Heart left ventricle (tissue), 16 donors: ENCODE data around the gene FAM24B. TPM values are rescaled to one million over a fixed set of nuclear protein-coding genes. Genes with fewer than 3 reads are reported as not detected.
"Not testable (repeated sequence)": the region's sequence is repeated elsewhere in the genome, so short reads cannot be mapped to it uniquely, and the experiment has no call there.

Experiments
- ATAC-seq, 4 donors: fragments of 200-7000 bp; cut with Tn5 transposase; one replicate each; pipeline ENCODE4 v1.9.1; 2020 to 2022; ENCODE audit warnings: moderate library complexity in 4 of 4, mild to moderate bottlenecking in 3 of 4, moderate number of reproducible peaks in 1 of 4
- DNase-seq, 5 donors: peaks; one replicate each; pipeline ENCODE4 v3.0.0-alpha.2; 2020
- H3K27ac ChIP-seq, 12 donors: fragments of 200-600 bp; sonication (generic) in 4 of 12; one replicate each; pipeline versions ENCODE4 v1.5.0 to v1.8.0; 2016 to 2022; ENCODE audit warnings: mild to moderate bottlenecking in 2 of 12
- H3K27me3 ChIP-seq, 9 donors: fragments of 200-600 bp; sonication (generic) in 2 of 9; one replicate each; pipeline versions ENCODE4 v1.5.1 to v1.8.0; 2016 to 2022; ENCODE audit warnings: mild to moderate bottlenecking in 3 of 9
- H3K36me3 ChIP-seq, 9 donors: fragments of 200-600 bp; sonication (generic) in 2 of 9; one replicate each; pipeline versions ENCODE4 v1.5.0 to v1.8.0; 2018 to 2022; ENCODE audit warnings: mild to moderate bottlenecking in 2 of 9
- H3K4me1 ChIP-seq, 12 donors: fragments of 200-600 bp; sonication (generic) in 4 of 12; one replicate each; pipeline versions ENCODE4 v1.5.0 to v1.8.0; 2016 to 2022; ENCODE audit warnings: mild to moderate bottlenecking in 3 of 12
- H3K4me3 ChIP-seq, 12 donors: fragments of 200-600 bp; sonication (generic) in 4 of 12; one replicate each; pipeline versions ENCODE4 v1.5.0 to v1.8.0; 2017 to 2022; ENCODE audit warnings: mild to moderate bottlenecking in 9 of 12, moderate library complexity in 4 of 12
- H3K9me3 ChIP-seq, 12 donors: fragments of 200-600 bp; sonication (generic) in 4 of 12; one replicate each; pipeline versions ENCODE4 v1.5.0 to v1.8.0; 2016 to 2022; ENCODE audit warnings: mild to moderate bottlenecking in 1 of 12
- CTCF ChIP-seq, 12 donors: fragments of 200-600 bp; sonication (generic) in 4 of 12; IDR thresholded peaks; one replicate each; pipeline versions ENCODE4 v1.5.0 to v1.8.0; 2018 to 2022; ENCODE audit warnings: antibody characterized with exemption in 12 of 12, mild to moderate bottlenecking in 5 of 12
- POLR2A ChIP-seq, 2 donors: fragments of 450-650 bp; IDR thresholded peaks; one replicate each; pipeline ENCODE4 v1.6.1; 2017; ENCODE audit warnings: antibody characterized with exemption in 2 of 2, mild to moderate bottlenecking in 2 of 2, moderate library complexity in 2 of 2
- WGBS, 4 donors: extraction: QIAGEN DNeasy Blood & Tissue Kit in 2 of 4; methylation state at CpG; one replicate each; pipeline versions ENCODE4 v1.1.5 to v1.1.7; 2013 to 2018; 5-methylcytosine and 5-hydroxymethylcytosine counted together
- intact Hi-C, 10 donors: fragments of 100-400 bp; cut with DNase I; formaldehyde crosslinking; loops; one replicate each; pipeline versions ENCODE4 v1.11.1 to v1.14.2; 2022
- polyA plus RNA-seq, 2 donors: library from polyadenylated mRNA; stranded (reverse); fragments of 200-250 nt; gene quantifications; one replicate each; pipeline ENCODE4 v1.2.3, GENCODE V29; 2013
- total RNA-seq, 9 donors: library from RNA; depleted of rRNA in 2 of 9; stranded (reverse); fragments of >200 nt in 2 of 9; fragmentation: NEBNext Ultra II Directional in 3 of 9; extraction: Animal tissue kit (Norgen Biotek cat#: 25700) in 3 of 9; gene quantifications; one replicate each; pipeline versions ENCODE4 v1.1.0 to v1.2.4, GENCODE V29; 2016 to 2023
- donor health status: ischemic (EF 13 %, LVEDD 7.1; RV severe dilation, severe dysfunction).
- donor health status: healthy with polysubstance abuse.
- donor health status: DM: no; HTN: yes; CAD: no.
- donor health status: DM: no; HTN: no; CAD: no.
- donor health status: ischemic (EF 25% LVEDD 6.9; RV normal size, moderate dysfunction).
- donor health status: ischemic (EF 25% LVEDD 5.7; RV mildly dilated, moderate dysfunction).
- donor health status: healthy.
- donor health status: DM: yes; HTN: yes; CAD: no.
- donor health status: ischemic (EF 35%, LVEDD 5.7; RV mildly dilated, moderate dysfunction).
- donor health status: nonischemic (EF 11% LVEDD 7.7; RV severe dilation, severe dysfunction).
- donor health status: DM: yes; HTN: yes; CAD: no.
- donor health status: PGD.
- donor health status: ischemic (EF 29% LVEDD 5.4; RV normal size, mild dysfunction).
- donor health status: nonischemic (EF 23%, LVEDD 6.1; RV moderate dilation, normal function).

FAM24B gene
- total and polyA plus RNA-seq, 11 donors = 0.49 to 2.9 (median 0.80) TPM; not detected in 4

GRCh38 chr10:122859527-122859926, 19.9 kb downstream of the FAM24B start:
- intact Hi-C loops = no loop called here
- Histone ChIP-seq H3K4me1 (peaks cover 0 to 4% (median 0%) of the 10 kb centered on the region in 12 donors), H3K27me3 (no peaks in the 10 kb centered on the region), H3K4me3 (no peak overlapping the region), H3K27ac (no peak overlapping the region), H3K9me3 (no peaks in the 10 kb centered on the region), H3K36me3 (peaks cover 0 to 10% (median 0%) of the 10 kb centered on the region in 9 donors)
- TF ChIP-seq POLR2A (IDR thresholded peaks at IDR 0.05) = no peak
- no peak for TF ChIP-seq CTCF (IDR thresholded peaks at IDR 0.05)
- no peak for DNase-seq
- ATAC-seq = no peak
- 85 to 100% (median 92%) methylated on average over 1 of the region's 1 CpG; no CpG with 5 or more reads in 1 of the 4 donors for WGBS, 4 donors

- H3K4me1 ChIP-seq, H3K9me3 ChIP-seq, DNase-seq, H3K4me3 ChIP-seq, H3K27me3 ChIP-seq, H3K27ac ChIP-seq, intact Hi-C loops, ATAC-seq: not testable (repeated sequence)
- peaks cover 0 to 19% (median 0%) of the 10 kb centered on the region in 9 donors for H3K36me3 ChIP-seq
- WGBS, 4 donors = 94 to 98% (median 96%) methylated on average over 5 of the region's 5 CpGs
Measured at GRCh38 chr10:122858042-122858441, 21.3 kb downstream of the FAM24B start.

GRCh38 chr10:122856902-122857301, 22.5 kb downstream of the FAM24B start:
- Histone ChIP-seq H3K9me3 (peaks cover 0 to 14% (median 0%) of the 10 kb centered on the region in 12 donors), H3K4me3 (no peak overlapping the region), H3K36me3 (peaks cover 0 to 23% (median 0%) of the 10 kb centered on the region in 9 donors), H3K27me3 (no peaks in the 10 kb centered on the region), H3K27ac (no peak overlapping the region), H3K4me1 (peaks cover 0 to 4% (median 0%) of the 10 kb centered on the region in 12 donors)
- no peak for ATAC-seq
- WGBS, 4 donors = 75 to 92% (median 87%) methylated on average over 1 of the region's 1 CpG
- no peak for DNase-seq
- intact Hi-C loops = no loop called here
- no peak for TF ChIP-seq CTCF (IDR thresholded peaks at IDR 0.05)

GRCh38 chr10:122855745-122856144, 23.6 kb downstream of the FAM24B start:
- Histone ChIP-seq H3K27me3 (no peaks in the 10 kb centered on the region), H3K4me3 (no peak overlapping the region), H3K27ac (no peak overlapping the region), H3K36me3 (peaks cover 0 to 23% (median 0%) of the 10 kb centered on the region in 9 donors), H3K4me1 (no peaks in the 10 kb centered on the region), H3K9me3 (peaks cover 0 to 22% (median 0%) of the 10 kb centered on the region in 12 donors)
- WGBS, 4 donors = 61 to 87% (median 75%) methylated on average over 3 of the region's 3 CpGs
- ATAC-seq (no peak), DNase-seq (no peak)
- no peak for TF ChIP-seq CTCF (IDR thresholded peaks at IDR 0.05)
- no peak for TF ChIP-seq POLR2A (IDR thresholded peaks at IDR 0.05)
- intact Hi-C loops = no loop called here

- H3K27me3 ChIP-seq = no peaks in the 10 kb centered on the region
- H3K27ac ChIP-seq = no peak overlapping the region
- intact Hi-C loops = no loop called here
- H3K9me3 ChIP-seq = peaks cover 0 to 22% (median 0%) of the 10 kb centered on the region in 12 donors
- WGBS, 4 donors = 72 to 85% (median 82%) methylated on average over 5 of the region's 5 CpGs
- ATAC-seq (no peak), DNase-seq (no peak)
- no peak for TF ChIP-seq POLR2A (IDR thresholded peaks at IDR 0.05)
- no peak for TF ChIP-seq CTCF (IDR thresholded peaks at IDR 0.05)
- H3K4me3 ChIP-seq = no peak overlapping the region
- H3K4me1 ChIP-seq = no peaks in the 10 kb centered on the region
- H3K36me3 ChIP-seq = peaks cover 0 to 23% (median 0%) of the 10 kb centered on the region in 9 donors
Measured at GRCh38 chr10:122854648-122855047, 24.7 kb downstream of the FAM24B start.
